ENCODE data around the gene RTTN.

The RTTN gene

GRCh38 chr18:69963196-69963595, 242.3 kb downstream of the RTTN start:
- DNase-seq (ENCODE audit: low read depth), result no peak
- H3K4me3 ChIP-seq (ENCODE audit: low read depth, low read length), result no peak overlapping the region
- TF ChIP-seq, protein P1, sequence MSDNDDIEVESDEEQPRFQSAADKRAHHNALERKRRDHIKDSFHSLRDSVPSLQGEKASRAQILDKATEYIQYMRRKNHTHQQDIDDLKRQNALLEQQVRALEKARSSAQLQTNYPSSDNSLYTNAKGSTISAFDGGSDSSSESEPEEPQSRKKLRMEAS (IDR thresholded peaks at IDR 0.05; ENCODE audit: low read depth, low read length), result no peak
- TF ChIP-seq CTCF (IDR thresholded peaks at IDR 0.05; ENCODE audit: low read depth, low read length), result no peak
- TF ChIP-seq MYC (IDR thresholded peaks at IDR 0.05; ENCODE audit: low read depth, low read length), result no peak
- no peak for TF ChIP-seq POLR2A (IDR thresholded peaks at IDR 0.05; ENCODE audit: extremely low read depth, insufficient read length)

GRCh38 chr18:69961718-69962117, 243.8 kb downstream of the RTTN start:
- no peak for TF ChIP-seq CTCF (IDR thresholded peaks at IDR 0.05; ENCODE audit: low read depth, low read length)
- TF ChIP-seq, protein P1 (IDR thresholded peaks at IDR 0.05; ENCODE audit: low read depth, low read length), result no peak
- no peak overlapping the region for H3K4me3 ChIP-seq (ENCODE audit: low read depth, low read length)
- DNase-seq (ENCODE audit: low read depth), result no peak

DNA sequence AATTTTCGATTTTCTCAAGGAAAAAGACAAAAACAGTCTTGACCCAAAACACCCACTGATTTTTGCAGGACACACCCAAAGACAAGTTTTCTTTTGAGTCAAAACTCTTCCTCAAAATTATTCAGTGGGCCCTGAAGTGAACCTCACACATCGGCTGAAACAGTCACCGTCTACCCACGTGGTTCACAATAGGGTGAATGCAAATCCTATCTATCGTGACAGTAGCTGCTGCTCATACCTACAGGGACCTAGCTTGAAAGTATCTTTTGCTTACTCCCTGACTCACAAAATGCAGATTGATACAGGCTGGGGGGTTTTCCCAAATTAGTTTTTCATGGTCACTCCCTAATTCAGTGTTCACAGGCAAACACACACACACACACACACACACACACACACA, 247.1 kb downstream of the RTTN start:
- no peak overlapping the region for H3K4me3 ChIP-seq (ENCODE audit: low read depth, low read length)
- DNase-seq (ENCODE audit: low read depth), result no peak
- no peak for TF ChIP-seq CTCF (IDR thresholded peaks at IDR 0.05; ENCODE audit: low read depth, low read length)
- TF ChIP-seq, protein P1 (IDR thresholded peaks at IDR 0.05; ENCODE audit: low read depth, low read length), result no peak
- TF ChIP-seq MYC (IDR thresholded peaks at IDR 0.05; ENCODE audit: low read depth, low read length), result no peak
- TF ChIP-seq POLR2A (IDR thresholded peaks at IDR 0.05; ENCODE audit: extremely low read depth, insufficient read length), result no peak

- no peak for TF ChIP-seq POLR2A (IDR thresholded peaks at IDR 0.05; ENCODE audit: extremely low read depth, insufficient read length)
- no peak for TF ChIP-seq CTCF (IDR thresholded peaks at IDR 0.05; ENCODE audit: low read depth, low read length)
- no peak for TF ChIP-seq MYC (IDR thresholded peaks at IDR 0.05; ENCODE audit: low read depth, low read length)
- TF ChIP-seq, protein P1 (IDR thresholded peaks at IDR 0.05; ENCODE audit: low read depth, low read length), result no peak
- DNase-seq (ENCODE audit: low read depth), result no peak
- no peak overlapping the region for H3K4me3 ChIP-seq (ENCODE audit: low read depth, low read length)
These were observed 247.7 kb downstream of the RTTN start for GRCh38 chr18:69957747-69958146.

DNA sequence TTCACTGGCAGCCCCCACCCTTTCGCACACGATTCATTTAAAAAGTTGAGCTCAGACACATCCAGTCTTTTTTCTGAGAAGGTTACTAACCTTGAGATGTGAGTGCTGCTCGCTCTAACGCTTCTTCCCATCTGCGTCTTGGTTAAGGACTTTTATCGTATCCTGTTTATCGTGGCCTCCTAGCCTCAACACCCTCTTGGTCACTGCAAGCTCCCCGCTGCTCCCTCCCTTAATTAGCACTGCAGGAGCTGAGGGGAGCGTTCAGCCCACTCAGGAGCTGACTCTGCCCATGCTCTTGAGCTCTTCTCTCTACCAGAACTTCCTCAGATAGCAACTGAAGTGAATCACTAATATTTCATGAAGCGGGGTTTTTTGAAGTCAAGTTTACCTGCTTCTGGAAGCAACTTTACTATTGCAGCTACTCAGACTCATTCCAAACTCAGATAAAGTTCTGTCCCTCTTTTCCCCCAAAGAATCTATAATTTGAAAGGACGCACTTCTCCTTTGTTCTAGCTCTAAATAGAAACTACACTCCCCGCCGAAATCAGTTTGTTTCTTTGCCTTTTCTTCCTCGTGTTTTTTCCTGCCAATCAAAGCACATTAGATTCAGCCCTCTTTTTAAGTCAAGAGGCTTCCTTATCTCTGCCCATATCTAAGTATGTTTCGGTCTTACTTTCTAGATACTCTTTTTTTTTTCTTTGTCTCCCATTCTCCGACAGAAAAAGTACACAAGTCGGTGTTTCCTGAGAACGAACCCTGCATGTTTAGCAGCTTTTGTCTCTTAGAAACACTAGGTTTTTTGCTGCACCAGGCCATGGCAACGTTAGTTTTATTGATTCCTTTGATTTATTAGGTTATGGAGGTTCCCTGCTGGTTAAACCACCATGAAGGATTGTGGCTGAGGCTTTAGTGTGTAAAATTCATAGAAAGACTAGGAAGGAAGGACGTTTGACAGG, 248.5 kb downstream of the RTTN start:
- no peak for DNase-seq (ENCODE audit: low read depth)
- TF ChIP-seq, protein P1 (IDR thresholded peaks at IDR 0.05; ENCODE audit: low read depth, low read length), result no peak
- no peak for TF ChIP-seq MYC (IDR thresholded peaks at IDR 0.05; ENCODE audit: low read depth, low read length)
- no peak for TF ChIP-seq POLR2A (IDR thresholded peaks at IDR 0.05; ENCODE audit: extremely low read depth, insufficient read length)
- TF ChIP-seq CTCF (IDR thresholded peaks at IDR 0.05; ENCODE audit: low read depth, low read length), result no peak
- H3K4me3 ChIP-seq (ENCODE audit: low read depth, low read length), result no peak overlapping the region
